Measurements from ENCODE around the gene SLC47A1.

SLC47A1 gene

DNA sequence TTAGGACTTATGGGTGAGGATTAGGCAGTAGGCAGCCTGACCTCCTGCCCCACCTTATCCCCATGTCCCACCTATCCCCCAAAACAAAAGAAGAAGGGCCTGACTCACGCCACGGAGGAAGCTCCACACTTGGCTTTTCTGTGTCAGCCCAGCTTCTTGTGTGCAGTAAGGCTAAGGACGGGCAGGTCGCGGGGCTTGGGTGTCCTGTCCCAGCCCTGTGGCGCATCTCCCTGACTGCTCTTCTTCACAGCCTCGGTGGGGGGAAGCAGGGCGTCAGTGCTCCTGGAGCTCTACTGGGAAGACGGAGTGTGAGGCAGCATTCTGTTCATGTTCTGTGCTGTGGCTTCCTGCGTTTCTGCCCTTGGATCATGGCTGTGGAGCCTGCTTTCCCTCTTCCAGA is 80.3 kb downstream of the SLC47A1 start:
- DNase-seq: no peak

DNA sequence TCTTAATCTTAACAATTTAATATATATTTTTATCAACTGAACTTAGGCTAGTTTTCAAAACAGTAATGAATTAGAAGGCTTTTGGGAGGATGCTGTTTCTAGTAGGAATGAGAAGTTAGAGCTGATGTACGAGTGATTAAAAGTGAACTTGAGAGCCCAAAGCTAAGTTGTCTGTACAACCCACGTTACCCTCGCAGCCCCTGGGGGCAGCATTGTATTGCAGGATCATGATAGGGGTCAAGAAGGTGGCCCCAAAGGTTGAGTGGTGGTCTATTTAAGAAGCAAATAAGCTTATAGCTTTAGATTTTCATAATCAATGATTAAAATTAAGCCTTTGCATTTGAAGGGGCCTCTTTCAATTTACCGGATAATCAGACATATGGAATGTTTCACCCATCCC is 81.2 kb downstream of the SLC47A1 start:
- no peak for DNase-seq

- no peak for DNase-seq
Observed at GRCh38 chr17:19618015-19618414, 84.4 kb downstream of the SLC47A1 start.

- DNase-seq: no peak
Observed at GRCh38 chr17:19619705-19620325, 86.2 kb downstream of the SLC47A1 start.

DNA sequence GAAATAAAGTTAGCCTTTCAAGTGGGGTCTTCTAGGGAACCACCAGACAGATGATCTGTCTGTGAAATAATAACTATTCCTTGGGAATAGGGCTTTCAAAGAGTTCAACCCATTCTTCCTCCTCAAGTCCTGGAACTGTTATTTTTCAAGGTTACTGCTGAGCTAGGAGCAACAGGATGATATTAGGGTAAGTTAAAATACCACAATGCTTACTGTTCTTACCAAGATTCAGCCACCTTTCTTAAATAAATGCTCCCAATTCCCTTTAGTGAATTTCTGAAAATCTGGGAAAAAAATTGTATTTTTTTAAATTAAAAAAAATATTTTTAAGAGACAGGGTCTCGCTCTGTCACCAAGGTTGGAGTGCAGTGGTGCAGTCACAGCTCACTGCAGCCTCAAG is 88.0 kb downstream of the SLC47A1 start:
- DNase-seq: no peak

- DNase-seq: no peak
Observed at GRCh38 chr17:19626079-19626478, 92.4 kb downstream of the SLC47A1 start.

All from activated CD4-positive, alpha-beta T cell treated with anti-CD3 and anti-CD28 coated beads for 1 hour (primary cell).